ENCODE measurements around the gene DLK2.

DNA sequence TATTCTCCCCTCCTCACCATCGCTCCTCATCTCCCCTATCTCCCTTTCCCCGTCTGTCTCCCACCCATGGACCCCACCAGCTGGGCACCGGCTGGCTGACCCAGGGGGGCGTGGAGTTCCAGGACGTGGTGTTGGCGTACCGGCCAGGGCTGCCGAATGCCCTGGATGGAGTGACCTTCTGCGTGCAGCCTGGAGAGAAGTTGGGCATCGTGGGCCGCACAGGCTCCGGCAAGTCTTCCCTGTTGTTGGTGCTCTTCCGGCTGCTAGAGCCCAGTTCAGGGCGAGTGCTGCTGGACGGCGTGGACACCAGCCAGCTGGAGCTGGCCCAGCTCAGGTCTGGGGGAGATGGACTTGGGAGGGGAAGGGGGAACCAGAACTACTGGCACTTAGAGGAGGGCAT lies 7.7 kb downstream of the DLK2 start:
- TF ChIP-seq, protein P1, sequence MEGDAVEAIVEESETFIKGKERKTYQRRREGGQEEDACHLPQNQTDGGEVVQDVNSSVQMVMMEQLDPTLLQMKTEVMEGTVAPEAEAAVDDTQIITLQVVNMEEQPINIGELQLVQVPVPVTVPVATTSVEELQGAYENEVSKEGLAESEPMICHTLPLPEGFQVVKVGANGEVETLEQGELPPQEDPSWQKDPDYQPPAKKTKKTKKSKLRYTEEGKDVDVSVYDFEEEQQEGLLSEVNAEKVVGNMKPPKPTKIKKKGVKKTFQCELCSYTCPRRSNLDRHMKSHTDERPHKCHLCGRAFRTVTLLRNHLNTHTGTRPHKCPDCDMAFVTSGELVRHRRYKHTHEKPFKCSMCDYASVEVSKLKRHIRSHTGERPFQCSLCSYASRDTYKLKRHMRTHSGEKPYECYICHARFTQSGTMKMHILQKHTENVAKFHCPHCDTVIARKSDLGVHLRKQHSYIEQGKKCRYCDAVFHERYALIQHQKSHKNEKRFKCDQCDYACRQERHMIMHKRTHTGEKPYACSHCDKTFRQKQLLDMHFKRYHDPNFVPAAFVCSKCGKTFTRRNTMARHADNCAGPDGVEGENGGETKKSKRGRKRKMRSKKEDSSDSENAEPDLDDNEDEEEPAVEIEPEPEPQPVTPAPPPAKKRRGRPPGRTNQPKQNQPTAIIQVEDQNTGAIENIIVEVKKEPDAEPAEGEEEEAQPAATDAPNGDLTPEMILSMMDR (IDR thresholded peaks at IDR 0.05), result no peak
- no peak for TF ChIP-seq POLR2A (IDR thresholded peaks at IDR 0.05)

Data from body of pancreas (tissue), 4 donors.